ENCODE measurements around the gene BAHD1. TPM values are rescaled to one million over a fixed set of nuclear protein-coding genes. Genes with fewer than 3 reads are reported as not detected.

Gene BAHD1
- total and polyA plus RNA-seq, 2 donors (not counting 1 experiment from before 2014, with no cell fraction given): 15.0 to 34.7 TPM

- TF ChIP-seq EZH2 (IDR thresholded peaks at IDR 0.05; ENCODE audit: borderline replicate concordance, insufficient read depth, low read depth, low read length, poor library complexity, severe bottlenecking) (no peak), CTCF (IDR thresholded peaks at IDR 0.05) (no peak)
- Mint-ChIP-seq H3K27ac (peak overlapping the region; percentile 17), H3K4me1 (peaks cover 45% of the 10 kb centered on the region), H3K4me3 (peak overlapping the region; percentile 90), H3K9me3 (ENCODE audit: insufficient read depth) (no peaks in the 10 kb centered on the region), H3K27me3 (peaks cover 8% of the 10 kb centered on the region)
- H3K27me3 ChIP-seq (replicated peaks in 1 of 4; ENCODE audit: control extremely low read depth in 1 of 4, control insufficient read depth in 3 of 4, insufficient read depth in 4 of 4, low read length in 3 of 4): peaks cover 0 to 12% (median 3%) of the 10 kb centered on the region in 4 experiments
- WGBS (ENCODE audit: insufficient coverage): 93% methylated on average over 2 of the region's 4 CpGs
- ChIA-PET POLR2A (interaction anchor here (0.5 kb wide), 1 partner anchor 18 kb away, joined by 5 read pairs; no protein-coding TSS in a partner anchor), CTCF (interaction anchor here (1.2 to 1.5 kb wide), 2 partner anchors 99 to 251 kb away, joined by 4 to 5 read pairs; no protein-coding TSS in a partner anchor)
- H3K9me3 ChIP-seq (ENCODE audit: control extremely low read depth in 1 of 3, control insufficient read depth in 2 of 3, insufficient read depth in 1 of 3, low read length in 2 of 3): no peaks in the 10 kb centered on the region
- intact Hi-C loops (cut with micrococcal nuclease): loop anchor here (5.0 kb wide), 4 partner anchors 36 to 149 kb away; partner anchors contain the start of genes CCDC32, IVD, KNL1 and RPUSD2
- peaks cover 65% of the 10 kb centered on the region for H3K79me2 ChIP-seq (ENCODE audit: control insufficient read depth, insufficient read depth, low read length)
- no peak overlapping the region for H3K9ac ChIP-seq (ENCODE audit: low read length)
- H3K4me2 ChIP-seq (replicated peaks; ENCODE audit: low read depth, low read length, poor library complexity, severe bottlenecking): peak overlapping the region; percentile 99
- peaks cover 0 to 4% of the 10 kb centered on the region in 2 experiments for H3K36me3 ChIP-seq (replicated peaks in 1 of 2; ENCODE audit: control extremely low read depth in 1 of 2, control insufficient read depth in 1 of 2, extremely low read depth in 1 of 2, insufficient read depth in 2 of 2, low read length in 1 of 2)
- H3K4me1 ChIP-seq (ENCODE audit: control insufficient read depth in 2 of 2, insufficient read depth in 2 of 2, low read length in 2 of 2): peaks cover 17 to 25% of the 10 kb centered on the region in 2 donors
- H2AFZ ChIP-seq (ENCODE audit: insufficient read depth, low read depth, low read length, poor library complexity, severe bottlenecking): no peak overlapping the region
- H4K20me1 ChIP-seq (ENCODE audit: control insufficient read depth, insufficient read depth, low read length, poor library complexity, severe bottlenecking): peaks cover 58% of the 10 kb centered on the region
- no peak for ATAC-seq (ENCODE audit: low read depth)
- no peak overlapping the region for H3K4me3 ChIP-seq (ENCODE audit: control extremely low read depth in 1 of 5, extremely low read depth in 1 of 5, insufficient read depth in 1 of 5, low read depth in 2 of 5, low read length in 4 of 5)
- no peak overlapping the region for H3K27ac ChIP-seq (ENCODE audit: low read length in 2 of 2)
- DNase-seq: no peak
These were observed 2.5 kb downstream of the BAHD1 start for GRCh38 chr15:40443255-40443654.

- no peaks in the 10 kb centered on the region for H3K9me3 Mint-ChIP-seq (ENCODE audit: insufficient read depth)
- no peak overlapping the region for H2AFZ ChIP-seq (ENCODE audit: insufficient read depth, low read depth, low read length, poor library complexity, severe bottlenecking)
- H3K4me3 Mint-ChIP-seq: peak overlapping the region; percentile 90
- peaks cover 17 to 25% of the 10 kb centered on the region in 2 donors for H3K4me1 ChIP-seq (ENCODE audit: control insufficient read depth in 2 of 2, insufficient read depth in 2 of 2, low read length in 2 of 2)
- intact Hi-C loops (cut with micrococcal nuclease): loop anchor here (5.0 kb wide), 4 partner anchors 37 to 148 kb away; partner anchors contain the start of genes CCDC32, IVD, KNL1 and RPUSD2
- ChIA-PET POLR2A (no interaction called here), CTCF (interaction anchor here (1.5 kb wide), 1 partner anchor 99 kb away, joined by 5 read pairs; no protein-coding TSS in a partner anchor)
- H3K79me2 ChIP-seq (ENCODE audit: control insufficient read depth, insufficient read depth, low read length): peaks cover 71% of the 10 kb centered on the region
- H3K9me3 ChIP-seq (ENCODE audit: control extremely low read depth in 1 of 3, control insufficient read depth in 2 of 3, insufficient read depth in 1 of 3, low read length in 2 of 3): no peaks in the 10 kb centered on the region
- peaks cover 0 to 4% of the 10 kb centered on the region in 2 experiments for H3K36me3 ChIP-seq (replicated peaks in 1 of 2; ENCODE audit: control extremely low read depth in 1 of 2, control insufficient read depth in 1 of 2, extremely low read depth in 1 of 2, insufficient read depth in 2 of 2, low read length in 1 of 2)
- H3K9ac ChIP-seq (ENCODE audit: low read length): no peak overlapping the region
- H3K4me3 ChIP-seq (ENCODE audit: control extremely low read depth in 1 of 5, extremely low read depth in 1 of 5, insufficient read depth in 1 of 5, low read depth in 2 of 5, low read length in 4 of 5): no peak overlapping the region
- H3K27ac ChIP-seq (ENCODE audit: low read length in 2 of 2): no peak overlapping the region
- ATAC-seq (ENCODE audit: low read depth): no peak
- H3K27ac Mint-ChIP-seq: no peak overlapping the region
- peaks cover 3% of the 10 kb centered on the region for H3K27me3 Mint-ChIP-seq
- TF ChIP-seq CTCF (IDR thresholded peaks at IDR 0.05): no peak
- no peak for TF ChIP-seq EZH2 (IDR thresholded peaks at IDR 0.05; ENCODE audit: borderline replicate concordance, insufficient read depth, low read depth, low read length, poor library complexity, severe bottlenecking)
- DNase-seq: no peak
- H4K20me1 ChIP-seq (ENCODE audit: control insufficient read depth, insufficient read depth, low read length, poor library complexity, severe bottlenecking): peaks cover 64% of the 10 kb centered on the region
- H3K4me1 Mint-ChIP-seq: peaks cover 41% of the 10 kb centered on the region
- WGBS (ENCODE audit: insufficient coverage): 100% methylated on average over 1 of the region's 3 CpGs
- H3K4me2 ChIP-seq (replicated peaks; ENCODE audit: low read depth, low read length, poor library complexity, severe bottlenecking): no peak overlapping the region
- peaks cover 0 to 6% (median 1%) of the 10 kb centered on the region in 4 experiments for H3K27me3 ChIP-seq (replicated peaks in 1 of 4; ENCODE audit: control extremely low read depth in 1 of 4, control insufficient read depth in 3 of 4, insufficient read depth in 4 of 4, low read length in 3 of 4)
These were observed 3.1 kb downstream of the BAHD1 start for GRCh38 chr15:40443846-40444245.

Data from B cell (primary cell).